Measurements from ENCODE around the gene PLXDC2.
"Not testable (repeated sequence)": the region's sequence is repeated elsewhere in the genome, so short reads cannot be mapped to it uniquely, and the experiment has no call there.

Gene PLXDC2

GRCh38 chr10:20040012-20040411 lies 223.8 kb downstream of the PLXDC2 start:
- Histone ChIP-seq H3K4me2 (ENCODE audit: insufficient read depth, low read length) (no peak overlapping the region), H3K9ac (ENCODE audit: low read depth, low read length) (no peak overlapping the region), H3K4me1 (ENCODE audit: insufficient read depth, low read length) (no peaks in the 10 kb centered on the region), H3K4me3 (ENCODE audit: low read depth in 1 of 2, low read length in 2 of 2) (no peak overlapping the region), H3K79me2 (ENCODE audit: insufficient read depth, low read length) (no peaks in the 10 kb centered on the region), H4K20me1 (ENCODE audit: insufficient read depth, low read length) (no peaks in the 10 kb centered on the region), H2AFZ (ENCODE audit: low read depth, low read length) (no peak overlapping the region), H3K36me3 (ENCODE audit: insufficient read depth, low read length) (no peaks in the 10 kb centered on the region), H3K9me3 (ENCODE audit: insufficient read depth, low read length, severe bottlenecking) (no peaks in the 10 kb centered on the region), H3K27ac (ENCODE audit: low read length) (no peak overlapping the region), H3K27me3 (ENCODE audit: insufficient read depth, low read length, poor library complexity) (no peaks in the 10 kb centered on the region)
- ATAC-seq (ENCODE audit: insufficient read depth, low read depth) (no peak), DNase-seq (no peak)
- TF ChIP-seq EZH2 (IDR thresholded peaks at IDR 0.05; ENCODE audit: borderline replicate concordance, low read depth, low read length, severe bottlenecking) (no peak), CTCF (IDR thresholded peaks at IDR 0.05; ENCODE audit: borderline replicate concordance, extremely low read depth, low read length, poor library complexity, severe bottlenecking) (no peak)

- H2AFZ ChIP-seq (ENCODE audit: low read depth, low read length): no peak overlapping the region
- no peak overlapping the region for H3K4me2 ChIP-seq (ENCODE audit: insufficient read depth, low read length)
- no peaks in the 10 kb centered on the region for H4K20me1 ChIP-seq (ENCODE audit: insufficient read depth, low read length)
- DNase-seq (no peak), ATAC-seq (ENCODE audit: insufficient read depth, low read depth) (no peak)
- no peaks in the 10 kb centered on the region for H3K27me3 ChIP-seq (ENCODE audit: insufficient read depth, low read length, poor library complexity)
- H3K27ac ChIP-seq (ENCODE audit: low read length): no peak overlapping the region
- no peak overlapping the region for H3K4me3 ChIP-seq (ENCODE audit: low read depth in 1 of 2, low read length in 2 of 2)
- no peaks in the 10 kb centered on the region for H3K4me1 ChIP-seq (ENCODE audit: insufficient read depth, low read length)
- no peaks in the 10 kb centered on the region for H3K36me3 ChIP-seq (ENCODE audit: insufficient read depth, low read length)
- TF ChIP-seq CTCF (IDR thresholded peaks at IDR 0.05; ENCODE audit: borderline replicate concordance, extremely low read depth, low read length, poor library complexity, severe bottlenecking): no peak
- no peak for TF ChIP-seq EZH2 (IDR thresholded peaks at IDR 0.05; ENCODE audit: borderline replicate concordance, low read depth, low read length, severe bottlenecking)
- no peaks in the 10 kb centered on the region for H3K9me3 ChIP-seq (ENCODE audit: insufficient read depth, low read length, severe bottlenecking)
- no peak overlapping the region for H3K9ac ChIP-seq (ENCODE audit: low read depth, low read length)
- no peaks in the 10 kb centered on the region for H3K79me2 ChIP-seq (ENCODE audit: insufficient read depth, low read length)
Measured at GRCh38 chr10:20041931-20042330, 225.7 kb downstream of the PLXDC2 start.

GRCh38 chr10:20045100-20045499 lies 228.9 kb downstream of the PLXDC2 start:
- H3K4me3 ChIP-seq (ENCODE audit: low read depth in 1 of 2, low read length in 2 of 2); DNase-seq; H3K36me3 ChIP-seq (ENCODE audit: insufficient read depth, low read length); H3K9ac ChIP-seq (ENCODE audit: low read depth, low read length); H3K9me3 ChIP-seq (ENCODE audit: insufficient read depth, low read length, severe bottlenecking); H2AFZ ChIP-seq (ENCODE audit: low read depth, low read length); H3K27ac ChIP-seq (ENCODE audit: low read length); H3K27me3 ChIP-seq (ENCODE audit: insufficient read depth, low read length, poor library complexity); H3K4me1 ChIP-seq (ENCODE audit: insufficient read depth, low read length); H3K79me2 ChIP-seq (ENCODE audit: insufficient read depth, low read length); ATAC-seq (ENCODE audit: insufficient read depth, low read depth); H4K20me1 ChIP-seq (ENCODE audit: insufficient read depth, low read length); H3K4me2 ChIP-seq (ENCODE audit: insufficient read depth, low read length): not testable (repeated sequence)

GRCh38 chr10:20048161-20048560 lies 231.9 kb downstream of the PLXDC2 start:
- Histone ChIP-seq H2AFZ (ENCODE audit: low read depth, low read length) (no peak overlapping the region), H3K79me2 (ENCODE audit: insufficient read depth, low read length) (no peaks in the 10 kb centered on the region), H3K9ac (ENCODE audit: low read depth, low read length) (no peak overlapping the region), H3K4me3 (ENCODE audit: low read depth in 1 of 2, low read length in 2 of 2) (no peak overlapping the region), H3K4me1 (ENCODE audit: insufficient read depth, low read length) (no peaks in the 10 kb centered on the region), H4K20me1 (ENCODE audit: insufficient read depth, low read length) (no peaks in the 10 kb centered on the region), H3K27ac (ENCODE audit: low read length) (no peak overlapping the region), H3K9me3 (ENCODE audit: insufficient read depth, low read length, severe bottlenecking) (no peaks in the 10 kb centered on the region), H3K36me3 (ENCODE audit: insufficient read depth, low read length) (no peaks in the 10 kb centered on the region), H3K27me3 (ENCODE audit: insufficient read depth, low read length, poor library complexity) (no peaks in the 10 kb centered on the region), H3K4me2 (ENCODE audit: insufficient read depth, low read length) (no peak overlapping the region)
- no peak for ATAC-seq (ENCODE audit: insufficient read depth, low read depth)
- no peak for DNase-seq
- TF ChIP-seq EZH2 (IDR thresholded peaks at IDR 0.05; ENCODE audit: borderline replicate concordance, low read depth, low read length, severe bottlenecking) (no peak), CTCF (IDR thresholded peaks at IDR 0.05; ENCODE audit: borderline replicate concordance, extremely low read depth, low read length, poor library complexity, severe bottlenecking) (no peak)

All from DND-41 (cell line).